ENCODE measurements around the gene FAM241A.

FAM241A gene

DNA sequence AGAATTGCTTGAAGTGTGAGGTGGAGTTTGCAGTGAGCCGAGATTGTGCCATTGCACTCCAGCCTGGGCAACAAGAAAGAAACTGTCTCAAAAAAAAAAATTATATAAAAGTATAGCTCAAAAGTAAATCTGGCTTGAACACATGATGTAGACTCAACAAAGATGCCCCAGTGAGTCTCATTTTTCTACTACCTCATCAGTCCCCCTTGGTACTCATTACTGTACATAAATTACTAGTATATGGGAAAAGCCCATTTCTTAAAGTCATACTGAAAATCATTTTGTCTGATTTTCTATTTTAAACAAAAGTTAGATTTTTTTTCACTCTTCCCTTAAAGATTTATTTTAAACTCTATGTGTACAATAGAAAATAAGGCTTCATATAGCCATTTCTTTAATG, 39.2 kb downstream of the FAM241A start:
- TF ChIP-seq, protein P1, sequence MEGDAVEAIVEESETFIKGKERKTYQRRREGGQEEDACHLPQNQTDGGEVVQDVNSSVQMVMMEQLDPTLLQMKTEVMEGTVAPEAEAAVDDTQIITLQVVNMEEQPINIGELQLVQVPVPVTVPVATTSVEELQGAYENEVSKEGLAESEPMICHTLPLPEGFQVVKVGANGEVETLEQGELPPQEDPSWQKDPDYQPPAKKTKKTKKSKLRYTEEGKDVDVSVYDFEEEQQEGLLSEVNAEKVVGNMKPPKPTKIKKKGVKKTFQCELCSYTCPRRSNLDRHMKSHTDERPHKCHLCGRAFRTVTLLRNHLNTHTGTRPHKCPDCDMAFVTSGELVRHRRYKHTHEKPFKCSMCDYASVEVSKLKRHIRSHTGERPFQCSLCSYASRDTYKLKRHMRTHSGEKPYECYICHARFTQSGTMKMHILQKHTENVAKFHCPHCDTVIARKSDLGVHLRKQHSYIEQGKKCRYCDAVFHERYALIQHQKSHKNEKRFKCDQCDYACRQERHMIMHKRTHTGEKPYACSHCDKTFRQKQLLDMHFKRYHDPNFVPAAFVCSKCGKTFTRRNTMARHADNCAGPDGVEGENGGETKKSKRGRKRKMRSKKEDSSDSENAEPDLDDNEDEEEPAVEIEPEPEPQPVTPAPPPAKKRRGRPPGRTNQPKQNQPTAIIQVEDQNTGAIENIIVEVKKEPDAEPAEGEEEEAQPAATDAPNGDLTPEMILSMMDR (IDR thresholded peaks at IDR 0.05; ENCODE audit: extremely low read depth, missing control alignments) = no peak
- no peak for DNase-seq (ENCODE audit: low spot score)

DNA sequence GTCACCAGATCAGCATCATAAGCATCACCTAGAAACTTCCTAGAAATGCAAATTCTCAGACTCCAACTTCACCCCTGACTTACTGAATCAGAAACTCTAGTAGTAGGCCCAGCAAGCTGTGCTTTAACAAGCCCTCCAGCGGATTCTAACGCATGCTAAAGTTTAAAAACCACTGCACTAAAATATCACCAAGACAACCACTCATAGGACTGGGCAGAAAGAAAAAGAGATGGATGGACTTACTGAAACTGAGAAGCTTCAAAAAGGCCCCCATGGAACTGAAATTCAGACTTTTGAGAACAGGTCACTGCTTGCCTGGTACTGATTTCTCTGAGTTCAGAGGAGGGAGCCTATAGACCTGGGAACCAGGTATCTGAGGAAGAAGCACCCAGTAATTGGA, 40.1 kb downstream of the FAM241A start:
- TF ChIP-seq, protein P1 (IDR thresholded peaks at IDR 0.05; ENCODE audit: extremely low read depth, missing control alignments) = no peak
- no peak for DNase-seq (ENCODE audit: low spot score)

DNA sequence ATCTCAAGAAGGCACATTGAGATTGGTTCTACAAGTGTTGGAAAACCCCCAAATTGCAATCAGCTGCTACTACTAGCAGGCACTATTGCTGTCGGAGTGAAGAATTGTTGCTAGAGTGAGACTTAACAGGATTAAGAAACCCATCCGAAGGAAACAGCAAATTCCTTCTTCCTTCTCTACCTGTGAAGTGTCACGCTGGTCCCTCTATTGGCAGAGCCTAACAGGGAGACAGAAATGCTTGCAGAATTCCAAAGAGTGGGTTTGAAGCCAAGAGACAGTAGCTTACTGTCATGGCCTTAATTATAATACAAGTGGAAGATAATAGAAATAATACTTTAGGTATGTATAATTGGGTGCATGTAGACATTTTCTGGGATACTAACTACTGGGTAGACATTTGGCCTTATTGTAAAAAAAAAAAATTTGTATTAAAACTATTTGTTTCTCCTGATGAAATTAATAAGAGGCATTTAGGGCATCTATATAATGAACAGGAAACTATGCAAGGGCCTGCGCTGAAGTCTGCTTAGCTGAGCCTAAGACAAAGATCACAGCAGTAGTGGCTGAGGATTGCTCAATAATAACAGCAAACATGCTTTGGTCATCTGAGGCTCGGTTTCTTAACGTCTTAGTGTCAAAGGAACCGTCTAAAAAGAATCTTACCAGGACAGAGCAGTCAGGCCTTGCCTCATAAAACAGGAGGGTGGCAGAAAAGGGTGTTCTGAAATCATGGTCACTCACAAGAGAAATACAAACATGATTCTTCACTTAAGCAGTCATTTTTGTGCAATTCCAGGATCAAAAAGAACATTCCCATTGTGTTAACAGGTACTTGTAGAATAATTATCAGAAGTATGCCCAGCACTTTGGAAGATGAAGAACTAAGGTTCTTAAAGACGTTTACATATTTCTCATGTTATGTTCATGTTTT, 40.8 kb downstream of the FAM241A start:
- DNase-seq (ENCODE audit: low spot score) = no peak
- TF ChIP-seq, protein P1 (IDR thresholded peaks at IDR 0.05; ENCODE audit: extremely low read depth, missing control alignments) = no peak

DNA sequence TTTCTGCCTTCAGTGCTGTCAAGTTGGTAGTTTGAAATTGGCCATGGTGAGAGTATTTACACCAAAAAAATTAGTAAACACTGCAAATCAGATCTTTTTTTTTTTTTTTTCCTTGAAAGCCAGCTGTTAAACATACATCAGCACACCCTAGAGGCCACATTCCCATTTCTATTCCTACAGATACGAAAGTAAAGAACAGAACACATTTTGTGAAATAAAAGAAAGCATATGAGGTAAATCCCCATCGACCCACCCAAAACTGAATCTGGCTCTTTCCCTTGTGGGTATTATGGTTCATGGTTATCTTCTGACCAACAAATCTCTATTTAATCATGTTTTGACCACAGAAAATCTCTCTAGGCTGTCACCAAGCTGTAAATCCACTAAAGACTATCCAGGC, 44.5 kb downstream of the FAM241A start:
- TF ChIP-seq, protein P1 (IDR thresholded peaks at IDR 0.05; ENCODE audit: extremely low read depth, missing control alignments) = no peak
- DNase-seq (ENCODE audit: low spot score) = no peak

DNA sequence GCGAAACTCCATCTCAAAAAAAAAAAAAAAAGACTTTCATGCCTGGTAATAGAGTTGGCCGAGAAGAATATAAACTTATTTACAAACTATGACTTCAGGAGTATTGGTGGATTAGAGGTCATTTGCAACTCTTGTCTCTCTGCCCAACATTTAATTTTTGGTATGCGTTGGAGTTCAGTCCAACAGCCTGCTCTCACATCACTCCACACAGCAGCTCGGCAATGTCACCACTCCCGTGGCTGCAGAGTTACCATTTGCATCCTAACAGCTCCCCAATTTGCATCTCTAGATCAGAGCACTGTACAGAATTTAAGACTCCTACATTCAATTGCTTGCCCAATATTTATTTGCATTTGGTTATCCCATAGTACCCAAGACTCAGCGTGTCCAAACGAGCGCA, 45.4 kb downstream of the FAM241A start:
- no peak for DNase-seq (ENCODE audit: low spot score)
- TF ChIP-seq, protein P1 (IDR thresholded peaks at IDR 0.05; ENCODE audit: extremely low read depth, missing control alignments) = no peak

DNA sequence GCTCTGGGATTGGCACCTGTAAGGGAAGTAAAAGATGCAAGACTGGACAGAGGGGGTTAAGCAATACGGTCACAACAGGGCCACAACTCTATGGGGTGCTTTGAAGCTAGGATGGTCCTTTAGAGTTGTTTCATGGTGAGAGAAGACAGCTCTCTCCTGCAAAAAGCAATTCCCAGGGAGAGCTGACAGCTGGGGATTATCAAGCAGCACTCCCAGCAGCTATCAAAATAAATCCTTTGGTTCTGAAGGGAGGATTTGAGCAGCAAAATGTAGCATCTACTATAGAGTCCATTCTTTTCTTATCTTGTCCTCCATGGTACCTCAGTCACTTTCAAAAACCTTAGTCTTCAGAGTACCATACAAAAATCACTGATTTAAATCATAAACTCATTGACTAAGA, 51.2 kb downstream of the FAM241A start:
- TF ChIP-seq, protein P1 (IDR thresholded peaks at IDR 0.05; ENCODE audit: extremely low read depth, missing control alignments) = no peak
- DNase-seq (ENCODE audit: low spot score) = no peak

DNA sequence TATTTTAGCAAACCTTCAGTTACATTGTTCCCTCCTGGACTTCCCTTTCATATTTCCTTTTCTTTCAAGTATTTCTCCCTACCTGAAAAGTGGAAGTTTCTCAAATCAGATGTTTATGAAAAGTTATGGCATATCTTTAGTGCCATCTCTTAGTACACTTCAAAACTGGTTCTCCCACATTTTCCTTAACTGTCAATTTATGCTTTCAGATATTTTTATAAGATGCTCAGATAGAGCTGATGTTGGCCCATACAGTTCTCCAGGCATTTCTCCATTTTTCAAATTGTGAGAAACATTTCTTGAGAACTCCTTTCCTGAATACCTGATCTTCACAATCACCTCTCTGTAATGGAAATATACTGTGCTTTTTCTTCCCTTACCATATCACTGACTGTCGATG, 53.8 kb downstream of the FAM241A start:
- TF ChIP-seq, protein P1 (IDR thresholded peaks at IDR 0.05; ENCODE audit: extremely low read depth, missing control alignments) = no peak
- DNase-seq (ENCODE audit: low spot score) = no peak
